SK-N-SH (cell line): ENCODE results near the gene STRIP2. TPM values are rescaled to one million over a fixed set of nuclear protein-coding genes. Genes with fewer than 3 reads are reported as not detected.

Experiments
- CTCF ChIA-PET: fragments of 300-600, 350-600 bp; formaldehyde crosslinking; extraction: SDS; loops from one replicate; lab custom pipeline; 2021; lab: Yijun Ruan, JAX
- POLR2A ChIA-PET: fragments of 350-600 bp; sonication (Branson Sonifier 250); formaldehyde crosslinking; extraction: SDS; loops from one replicate; lab custom pipeline; 2020; ENCODE audit warnings: antibody characterized with exemption, inconsistent platforms; lab: Yijun Ruan, JAX
- DNase-seq: peaks from one replicate; pipeline ENCODE4 v3.0.0; 2012
- H2AFZ ChIP-seq: fragments of 200-600 bp; sonication (generic); 2 replicates; pipeline ENCODE4 v1.8.1; 2016; ENCODE audit warnings: antibody characterized with exemption, mild to moderate bottlenecking, low read depth
- H3F3A ChIP-seq: fragments of 200-600 bp; sonication (generic); replicated peaks from 2 replicates; pipeline ENCODE3; 2016; ENCODE audit warnings: antibody characterized with exemption, mild to moderate bottlenecking; ENCODE audit not compliant: insufficient read depth
- H3K27ac ChIP-seq, 2 experiments: fragments of 200-500 bp in 1 of 2; fragments of 200-600 bp in 1 of 2; sonication (Bioruptor generic) in 1 of 2; sonication (generic), shearing (Covaris generic) in 1 of 2; 2 replicates each; pipeline versions ENCODE4 v1.5.1 to v1.6.1; 2014 to 2016; ENCODE audit warnings: low read depth in 2 of 2, inconsistent platforms in 1 of 2, low read length in 1 of 2, mild to moderate bottlenecking in 1 of 2, mixed read lengths in 1 of 2
- H3K27me3 ChIP-seq: fragments of 200-600 bp; sonication (generic), shearing (Covaris generic); 2 replicates; pipeline ENCODE4 v1.6.1; 2016; ENCODE audit warnings: mixed run types; ENCODE audit not compliant: insufficient read depth
- H3K36me3 ChIP-seq, 2 experiments: fragments of 200-500 bp in 1 of 2; fragments of 200-600 bp in 1 of 2; sonication (Bioruptor generic) in 1 of 2; sonication (generic) in 1 of 2; replicated peaks in 1 of 2; 2 replicates each; pipeline versions ENCODE3 to v1.5.1; 2014 to 2016; ENCODE audit warnings: low read length in 1 of 2, mild to moderate bottlenecking in 1 of 2; ENCODE audit not compliant: insufficient read depth in 2 of 2, control insufficient read depth in 1 of 2
- H3K4me1 ChIP-seq, 2 experiments: fragments of 200-500 bp in 1 of 2; fragments of 200-600 bp in 1 of 2; sonication (Bioruptor generic) in 1 of 2; sonication (generic), shearing (Covaris generic) in 1 of 2; 2 replicates each; pipeline versions ENCODE4 v1.5.1 to v1.6.1; 2014 to 2016; ENCODE audit warnings: low read depth in 1 of 2, low read length in 1 of 2, mixed run types in 1 of 2; ENCODE audit not compliant: insufficient read depth in 2 of 2, control insufficient read depth in 1 of 2
- H3K4me2 ChIP-seq: fragments of 200-600 bp; sonication (generic), shearing (Covaris generic); 2 replicates; pipeline ENCODE4 v1.6.1; 2017; ENCODE audit warnings: mixed run types
- H3K4me3 ChIP-seq, 2 experiments: fragments of 200-500 bp in 1 of 2; fragments of 200-600 bp in 1 of 2; sonication (Bioruptor generic) in 1 of 2; sonication (generic), shearing (Covaris generic) in 1 of 2; 2 replicates each; pipeline versions ENCODE4 v1.5.1 to v1.8.1; 2014 to 2016; ENCODE audit warnings: low read depth in 2 of 2, inconsistent platforms in 1 of 2, low read length in 1 of 2, mild to moderate bottlenecking in 1 of 2, mixed read lengths in 1 of 2, moderate library complexity in 1 of 2
- H3K79me2 ChIP-seq: fragments of 200-600 bp; sonication (generic); 2 replicates; pipeline ENCODE4 v1.8.1; 2017; ENCODE audit warnings: mild to moderate bottlenecking; ENCODE audit not compliant: insufficient read depth
- H3K9ac ChIP-seq: fragments of 200-600 bp; sonication (generic); 2 replicates; pipeline ENCODE4 v1.6.1; 2017; ENCODE audit warnings: mixed run types
- H3K9me2 ChIP-seq: fragments of 200-600 bp; sonication (generic); 2 replicates; pipeline ENCODE4 v1.6.1; 2017; ENCODE audit warnings: mixed run types
- H3K9me3 ChIP-seq: fragments of 200-600 bp; sonication (generic); 2 replicates; pipeline ENCODE4 v1.6.1; 2017; ENCODE audit warnings: mixed run types, mild to moderate bottlenecking, moderate library complexity
- H4K20me1 ChIP-seq: fragments of 200-600 bp; sonication (generic); 2 replicates; pipeline ENCODE4 v1.6.1; 2017; ENCODE audit warnings: mild to moderate bottlenecking, mixed run types; ENCODE audit not compliant: insufficient read depth
- CTCF ChIP-seq: fragments of 200-600 bp; sonication (generic); IDR thresholded peaks from 2 replicates; pipeline ENCODE4 v1.6.1; 2017; ENCODE audit warnings: antibody characterized with exemption, mild to moderate bottlenecking, moderate library complexity
- JUND ChIP-seq: IDR thresholded peaks from 2 replicates; pipeline ENCODE4 v1.4.0; 2012
- MAX ChIP-seq: IDR thresholded peaks from 2 replicates; pipeline ENCODE4 v1.4.0; 2012; ENCODE audit warnings: low read depth
- NFIC ChIP-seq: IDR thresholded peaks from 2 replicates; pipeline ENCODE4 v1.4.0; 2012; ENCODE audit warnings: borderline replicate concordance
- POLR2AphosphoS5 ChIP-seq: IDR thresholded peaks from 2 replicates; pipeline ENCODE4 v1.6.1; 2012; ENCODE audit warnings: low read depth, low read length
- REST ChIP-seq: IDR thresholded peaks from 2 replicates; pipeline ENCODE4 v1.6.1; 2012; ENCODE audit warnings: mild to moderate bottlenecking, low read depth, low read length, moderate library complexity
- SMC3 ChIP-seq: IDR thresholded peaks from 2 replicates; pipeline ENCODE4 v1.6.1; 2012; ENCODE audit warnings: low read depth, low read length, improper control_type of control experiment
- WGBS: methylation state at CpG from one replicate; pipeline ENCODE4 v1.1.6; 2017; ENCODE audit warnings: low lambda C conversion rate; 5-methylcytosine and 5-hydroxymethylcytosine counted together
- polyA plus RNA-seq, 3 experiments: library from polyadenylated mRNA; depleted of rRNA; stranded (reverse); fragments of >200 nt; gene quantifications; 2 replicates each; pipeline ENCODE4 v1.2.3, GENCODE V29; 2012

Gene STRIP2
- polyA plus RNA-seq, 1 of the 3 experiments (the other 2 are of a cell fraction), result 4.9 TPM

GRCh38 chr7:129522088-129522970, 88.1 kb downstream of the STRIP2 start:
- TF ChIP-seq CTCF (no peak), REST (peak; percentile 88)
- TF ChIP-seq, all 33 proteins: peak for 1
- ChIA-PET POLR2A (no interaction called here), CTCF (interaction anchor here (1.1 to 1.5 kb wide), 2 partner anchors 13 to 19 kb away, joined by 3 read pairs; no protein-coding TSS in a partner anchor)
- Histone ChIP-seq H3K27me3 (0 out of 2 replicates have a peak, but pooled peaks cover 9% of the 10 kb centered on the region), H3K4me3 (no peak overlapping the region), H3K27ac (no peak overlapping the region), H2AFZ (no peak overlapping the region), H3K9me2 (no peaks in the 10 kb centered on the region), H3K79me2 (no peaks in the 10 kb centered on the region), H3F3A (no peaks in the 10 kb centered on the region), H4K20me1 (no peaks in the 10 kb centered on the region), H3K36me3 (no peaks in the 10 kb centered on the region), H3K9ac (no peak overlapping the region), H3K9me3 (no peaks in the 10 kb centered on the region), H3K4me1 (no peaks in the 10 kb centered on the region), H3K4me2 (no peak overlapping the region)
- WGBS, result 79% methylated on average over 29 of the region's 30 CpGs
- DNase-seq, result no peak

- TF ChIP-seq POLR2AphosphoS5, result no peak
- no peak for TF ChIP-seq JUND
- TF ChIP-seq SMC3, result no peak
- TF ChIP-seq MAX, result no peak
- TF ChIP-seq NFIC, result no peak
- TF ChIP-seq, all 33 proteins: peak for 0
- Histone ChIP-seq H4K20me1 (no peaks in the 10 kb centered on the region), H2AFZ (no peak overlapping the region), H3K36me3 (no peaks in the 10 kb centered on the region), H3K4me1 (no peaks in the 10 kb centered on the region), H3K4me2 (no peak overlapping the region), H3K9me3 (no peaks in the 10 kb centered on the region), H3K27me3 (0 out of 2 replicates have a peak, but pooled peaks cover 9% of the 10 kb centered on the region), H3K9ac (no peak overlapping the region), H3K4me3 (no peak overlapping the region), H3K9me2 (no peaks in the 10 kb centered on the region), H3K79me2 (no peaks in the 10 kb centered on the region), H3F3A (no peaks in the 10 kb centered on the region), H3K27ac (no peak overlapping the region)
- no peak for DNase-seq
- 55% methylated on average over 5 of the region's 5 CpGs for WGBS
- POLR2A ChIA-PET, result no interaction called here
- CTCF ChIA-PET, result interaction anchor here (0.5 to 1.1 kb wide), 3 partner anchors 20 to 148 kb away, joined by 3 to 4 read pairs (median 3); no protein-coding TSS in a partner anchor
Observed at GRCh38 chr7:129522971-129523340, 88.7 kb downstream of the STRIP2 start.
